ENCODE data around the gene ADGRL1. TPM values are rescaled to one million over a fixed set of nuclear protein-coding genes. Genes with fewer than 3 reads are reported as not detected.

ADGRL1 gene
- total and polyA plus RNA-seq, 2 donors (not counting 1 experiment from before 2014, with no cell fraction given), result 0.64 to 1.8 TPM

GRCh38 chr19:14150041-14150769 is 55.8 kb downstream of the ADGRL1 start:
- peak overlapping the region; percentile 44 for H3K9ac ChIP-seq (ENCODE audit: low read length)

More at GRCh38 chr19:14150041-14150769, 55.8 kb downstream of the ADGRL1 start:
- H3K36me3 ChIP-seq (replicated peaks in 1 of 2; ENCODE audit: control extremely low read depth in 1 of 2, control insufficient read depth in 1 of 2, extremely low read depth in 1 of 2, insufficient read depth in 2 of 2, low read length in 1 of 2), result no peaks in the 10 kb centered on the region
- no peak for DNase-seq
- no peaks in the 10 kb centered on the region for H3K9me3 Mint-ChIP-seq (ENCODE audit: insufficient read depth)
- no peaks in the 10 kb centered on the region for H3K9me3 ChIP-seq (ENCODE audit: control extremely low read depth in 1 of 3, control insufficient read depth in 2 of 3, insufficient read depth in 1 of 3, low read length in 2 of 3)
- no peak overlapping the region for H3K27ac Mint-ChIP-seq
- H3K27ac ChIP-seq (ENCODE audit: low read length in 2 of 2), result peak overlapping the region; percentile 29 to 38
- H4K20me1 ChIP-seq (ENCODE audit: control insufficient read depth, insufficient read depth, low read length, poor library complexity, severe bottlenecking), result no peaks in the 10 kb centered on the region
- intact Hi-C loops (cut with micrococcal nuclease), result no loop called here
- H3K4me3 ChIP-seq (ENCODE audit: control extremely low read depth in 1 of 5, extremely low read depth in 1 of 5, insufficient read depth in 1 of 5, low read depth in 2 of 5, low read length in 4 of 5), result peak overlapping the region in 3 of 5 experiments; percentile 46 to 61 (median 54)
- no peak for ATAC-seq (ENCODE audit: low read depth)
- H3K27me3 ChIP-seq (replicated peaks in 1 of 4; ENCODE audit: control extremely low read depth in 1 of 4, control insufficient read depth in 3 of 4, insufficient read depth in 4 of 4, low read length in 3 of 4), result no peaks in the 10 kb centered on the region
- H3K4me3 Mint-ChIP-seq, result no peak overlapping the region
- peak overlapping the region; percentile 80 for H2AFZ ChIP-seq (ENCODE audit: insufficient read depth, low read depth, low read length, poor library complexity, severe bottlenecking)
- H3K4me1 Mint-ChIP-seq, result peaks cover 17% of the 10 kb centered on the region
- 74% methylated on average over 8 of the region's 10 CpGs for WGBS (ENCODE audit: insufficient coverage)
- peaks cover 19 to 27% of the 10 kb centered on the region in 2 donors for H3K4me1 ChIP-seq (ENCODE audit: control insufficient read depth in 2 of 2, insufficient read depth in 2 of 2, low read length in 2 of 2)
- peak overlapping the region; percentile 88 for H3K4me2 ChIP-seq (replicated peaks; ENCODE audit: low read depth, low read length, poor library complexity, severe bottlenecking)
- TF ChIP-seq EZH2 (IDR thresholded peaks at IDR 0.05; ENCODE audit: borderline replicate concordance, insufficient read depth, low read depth, low read length, poor library complexity, severe bottlenecking) (no peak), CTCF (IDR thresholded peaks at IDR 0.05) (no peak)
- CTCF ChIA-PET, result no interaction called here
- no peaks in the 10 kb centered on the region for H3K27me3 Mint-ChIP-seq
- H3K79me2 ChIP-seq (ENCODE audit: control insufficient read depth, insufficient read depth, low read length), result peaks cover 41% of the 10 kb centered on the region
- POLR2A ChIA-PET, result no interaction called here

All from B cell (primary cell).